CD4-positive, alpha-beta T cell treated with Interleukin-6 for 4 hours (primary cell): ENCODE data around the gene GRID1.

ENCODE experiments used
- DNase-seq: peaks from one replicate; pipeline ENCODE4 v3.0.0-alpha.2; 2020; ENCODE audit warnings: mixed read lengths

Gene GRID1

DNA sequence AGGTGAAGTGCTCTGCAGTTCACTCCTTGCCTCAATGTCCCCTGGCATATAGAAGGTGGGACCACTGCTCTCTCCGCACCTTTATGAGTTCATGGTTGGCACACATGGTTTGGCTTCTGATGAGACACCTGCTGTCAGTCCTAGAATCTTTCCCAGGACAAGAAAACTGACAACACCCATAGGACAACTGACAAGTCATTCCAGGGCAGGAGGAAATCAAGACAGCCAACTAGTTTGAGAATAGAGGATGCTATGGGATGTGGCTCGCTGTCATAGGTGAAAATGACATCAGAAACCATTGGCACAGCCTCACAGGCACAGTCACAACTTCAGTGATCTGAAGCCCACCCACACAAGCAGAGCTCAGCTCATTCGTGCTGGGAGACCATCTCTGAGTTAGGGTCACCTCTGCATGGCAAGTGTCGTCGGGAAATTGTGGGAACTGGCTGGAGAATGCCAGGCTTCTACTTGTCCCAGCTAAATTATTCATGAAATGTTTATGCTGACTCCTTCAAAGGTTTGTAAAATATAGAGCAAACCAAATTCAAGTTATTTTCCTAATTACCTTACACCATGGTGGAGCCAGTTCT, 762.4 kb downstream of the GRID1 start:
- no peak for DNase-seq

GRCh38 chr10:85603151-85603940, 763.2 kb downstream of the GRID1 start:
- no peak for DNase-seq

DNA sequence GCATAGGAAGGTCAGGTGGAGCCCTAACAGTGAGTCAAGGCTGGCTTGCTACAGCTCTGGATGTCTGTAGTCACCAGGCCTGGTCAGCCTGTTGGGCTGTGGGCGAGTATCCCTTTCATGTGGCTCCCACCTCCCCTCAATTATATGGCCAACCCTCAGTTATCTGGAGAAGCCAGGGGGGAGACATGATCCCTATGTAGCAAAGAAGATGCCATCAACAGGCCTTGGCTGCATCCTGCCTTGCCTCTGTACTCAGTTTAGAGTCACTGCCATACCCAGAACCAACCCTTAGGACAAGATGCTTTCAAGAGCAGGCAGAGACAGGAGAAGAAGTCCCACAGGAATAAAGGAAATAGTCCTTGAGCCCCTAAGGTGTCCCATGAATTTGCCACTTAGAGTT, 763.9 kb downstream of the GRID1 start:
- no peak for DNase-seq

DNA sequence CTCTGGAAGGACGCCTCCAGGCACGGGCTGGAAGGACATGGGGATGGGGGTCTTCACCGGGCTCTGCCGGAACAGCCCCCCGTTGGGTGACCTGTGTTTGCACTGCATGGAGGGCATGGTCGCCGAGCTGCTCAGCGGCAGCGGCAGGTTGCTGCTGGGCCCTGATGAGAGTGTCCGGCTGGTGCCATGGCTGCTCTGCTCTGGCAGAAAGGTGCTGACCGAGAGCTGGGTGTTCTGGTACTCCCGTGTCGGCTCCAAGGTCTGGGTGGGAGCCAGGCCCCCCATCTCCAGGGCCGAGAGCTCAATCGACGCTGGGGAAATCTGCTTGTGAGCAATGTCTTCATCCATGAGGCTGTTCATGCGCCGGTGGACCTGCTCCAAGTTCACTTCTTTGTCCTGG, 764.3 kb downstream of the GRID1 start:
- DNase-seq: no peak

DNA sequence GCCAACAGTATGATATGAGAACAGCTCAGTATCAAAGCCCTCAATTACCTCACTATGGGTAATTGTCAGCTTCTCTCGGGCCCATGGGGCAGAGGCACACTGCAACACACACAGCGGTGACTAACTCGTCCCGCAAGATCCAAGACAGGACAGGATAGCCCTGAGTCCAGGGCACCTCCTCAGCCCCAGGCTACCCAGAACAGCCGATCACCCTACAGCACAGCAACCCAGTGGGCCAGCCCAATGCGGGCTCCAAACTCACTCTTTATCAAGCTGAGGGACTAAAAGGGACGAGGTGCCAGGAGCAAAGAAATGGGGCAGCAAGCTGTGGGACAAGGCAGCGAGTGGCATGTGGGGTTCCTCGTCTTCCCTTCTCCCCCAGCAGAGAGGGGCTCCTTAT, 765.1 kb downstream of the GRID1 start:
- no peak for DNase-seq

- DNase-seq: no peak
Observed at GRCh38 chr10:85600744-85601081, 765.9 kb downstream of the GRID1 start.

GRCh38 chr10:85600026-85600743, 766.4 kb downstream of the GRID1 start:
- DNase-seq: no peak

DNA sequence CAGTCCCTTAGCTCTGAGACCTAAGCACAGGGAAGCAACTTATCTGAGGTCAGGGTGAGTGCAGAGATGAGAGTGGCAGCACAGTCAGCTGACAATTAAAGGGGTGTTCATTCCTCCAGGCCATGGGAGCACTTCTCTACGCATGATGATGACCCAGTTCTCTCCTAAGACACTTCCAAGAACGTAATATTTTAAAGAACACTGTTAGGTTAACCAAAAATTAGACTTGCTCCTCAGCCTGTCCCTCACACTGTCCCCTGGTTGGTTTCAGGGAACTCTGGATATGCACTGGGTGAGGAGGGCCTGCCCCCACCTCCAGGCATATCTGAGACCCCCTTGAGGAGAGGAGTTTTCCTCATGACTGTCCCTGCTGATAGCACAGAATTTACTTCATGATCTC, 767.5 kb downstream of the GRID1 start:
- no peak for DNase-seq

GRCh38 chr10:85598646-85599045, 767.9 kb downstream of the GRID1 start:
- DNase-seq: no peak

DNA sequence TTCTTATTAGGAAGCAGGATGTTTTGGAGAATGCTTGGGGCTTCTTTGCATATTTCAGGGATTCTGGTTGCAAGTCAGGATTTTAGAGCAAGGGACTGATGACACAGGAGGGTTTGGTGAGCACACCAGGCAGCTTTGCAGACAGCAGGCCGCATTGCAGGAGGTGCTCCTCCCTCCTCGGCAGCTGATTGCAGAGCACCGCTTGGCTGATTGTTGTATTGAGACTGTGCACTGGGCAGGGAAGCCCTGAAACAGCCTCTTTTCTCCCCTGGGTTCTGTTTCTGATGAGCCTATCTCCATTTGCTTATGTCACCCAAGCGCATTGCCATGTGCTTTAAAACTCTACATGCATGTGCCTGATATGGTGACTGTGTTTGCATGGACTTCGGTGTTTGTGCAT, 769.6 kb downstream of the GRID1 start:
- DNase-seq: no peak

DNA sequence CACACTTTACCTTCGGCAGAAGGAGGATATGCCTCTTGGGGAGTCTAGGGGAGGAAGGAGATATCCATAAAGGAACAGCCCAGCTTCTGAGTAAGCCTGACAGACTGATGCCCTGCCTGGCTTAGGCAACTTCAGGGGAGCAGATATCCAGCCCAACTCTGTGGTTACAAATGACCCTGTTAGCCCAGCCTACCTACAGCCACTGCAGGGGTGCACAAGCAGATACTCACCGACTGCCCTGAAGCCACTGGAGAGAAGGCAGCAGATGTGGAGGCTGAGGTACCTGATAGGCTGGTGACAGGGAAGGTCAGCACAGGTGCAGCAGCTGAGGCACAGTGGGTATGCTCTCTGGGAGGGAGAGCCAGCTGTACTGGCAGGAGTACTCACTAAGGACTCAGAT, 770.2 kb downstream of the GRID1 start:
- DNase-seq: no peak

- DNase-seq: no peak
Observed at GRCh38 chr10:85594239-85594638, 772.4 kb downstream of the GRID1 start.

GRCh38 chr10:85593226-85593772, 773.3 kb downstream of the GRID1 start:
- no peak for DNase-seq

GRCh38 chr10:85581371-85581770, 785.2 kb downstream of the GRID1 start:
- DNase-seq: no peak

GRCh38 chr10:85580585-85580984, 786.0 kb downstream of the GRID1 start:
- DNase-seq: no peak

DNA sequence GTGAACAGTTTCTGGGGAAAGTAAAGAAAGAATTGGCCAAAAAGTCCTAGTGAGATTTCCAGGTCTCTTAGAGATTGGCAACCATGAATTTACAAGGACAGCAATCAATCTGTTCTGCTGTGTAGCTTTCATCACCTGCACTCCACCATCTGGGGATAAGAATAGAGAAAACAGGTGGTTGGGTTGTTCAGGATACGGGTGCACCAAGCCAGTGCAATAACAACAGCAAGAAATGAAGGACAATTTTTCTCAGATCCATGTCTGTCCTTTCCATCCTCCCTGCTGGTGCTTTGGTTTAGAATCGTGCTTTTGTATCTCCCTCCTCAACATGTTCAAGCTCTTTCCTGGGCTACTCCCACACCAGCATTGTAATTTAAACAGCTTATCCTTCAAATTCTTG, 787.7 kb downstream of the GRID1 start:
- no peak for DNase-seq

DNA sequence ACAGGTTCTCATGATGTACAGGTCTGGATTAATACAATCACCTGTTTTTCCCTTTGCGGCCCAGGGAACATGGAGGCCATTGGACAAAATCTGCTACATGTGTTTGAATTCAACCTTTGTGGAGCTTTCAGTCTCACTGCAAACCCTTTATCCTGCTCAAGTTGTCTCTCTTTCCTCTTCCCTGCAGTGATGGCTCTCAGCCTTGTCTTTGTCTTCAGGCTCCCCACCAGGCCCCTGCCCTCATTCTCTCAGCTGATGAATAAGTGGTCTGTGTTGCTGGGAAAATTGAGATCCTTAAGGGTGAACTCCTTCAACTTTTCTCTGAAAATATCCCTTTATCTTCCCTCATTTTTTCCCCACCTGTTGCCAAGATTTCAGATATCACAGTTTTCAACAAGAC, 791.2 kb downstream of the GRID1 start:
- no peak for DNase-seq

DNA sequence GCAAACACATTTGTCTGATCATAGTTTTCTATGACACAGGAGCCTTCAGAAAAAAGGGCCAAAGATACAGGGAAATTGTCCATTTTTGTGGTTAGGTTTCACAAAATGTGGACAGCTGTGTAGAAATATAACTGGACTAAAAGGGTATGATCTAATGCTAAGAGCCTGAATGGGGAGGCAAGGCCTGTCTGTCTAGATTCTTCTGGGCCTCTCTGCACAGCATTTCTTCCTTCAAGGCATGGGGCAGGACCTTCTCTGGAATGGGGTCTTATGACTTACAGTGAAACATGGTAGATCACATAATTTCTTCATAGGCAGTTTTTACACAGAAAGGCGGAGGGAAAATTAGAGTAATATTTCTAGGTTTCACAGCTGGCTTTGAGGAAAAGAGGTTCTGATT, 795.7 kb downstream of the GRID1 start:
- no peak for DNase-seq

- no peak for DNase-seq
Observed at GRCh38 chr10:85565381-85565780, 801.2 kb downstream of the GRID1 start.

GRCh38 chr10:85558533-85558932, 808.1 kb downstream of the GRID1 start:
- DNase-seq: no peak

DNA sequence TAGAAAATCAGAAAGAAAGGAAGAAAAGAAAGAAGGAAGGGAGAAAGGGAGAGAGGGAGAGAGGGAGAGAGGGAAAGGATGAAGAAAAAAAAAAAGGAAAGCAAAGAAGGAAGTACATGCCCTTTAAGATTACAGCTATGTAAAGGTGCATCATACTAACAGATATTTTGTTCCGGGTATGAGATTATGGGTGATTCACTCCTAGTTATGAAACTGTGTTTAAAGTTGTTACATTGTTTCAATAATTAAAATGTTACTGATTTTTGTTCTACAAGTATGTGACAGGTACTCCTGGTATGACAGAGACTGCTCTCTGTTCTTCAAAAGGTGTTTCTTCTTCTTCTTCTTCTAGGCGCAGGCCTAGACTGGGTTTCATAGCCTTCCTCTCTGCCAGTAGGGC, 808.9 kb downstream of the GRID1 start:
- DNase-seq: no peak

- DNase-seq: no peak
Observed at GRCh38 chr10:85557077-85557476, 809.5 kb downstream of the GRID1 start.
